D721Med (cell line): ENCODE measurements around the gene KCNJ1.

Source experiments
- DNase-seq: peaks from one replicate; pipeline ENCODE4 v3.0.0; 2011; ENCODE audit warnings: low spot score; ENCODE audit not compliant: insufficient read length
- FAIRE-seq: peaks from 2 replicates; lab custom pipeline; 2011; peaks lifted over from hg19 to GRCh38; lab: Jason Lieb, UNC
- CTCF ChIP-seq: IDR thresholded peaks from 2 replicates; pipeline ENCODE4 v1.5.1; 2012; ENCODE audit warnings: mild to moderate bottlenecking, control low read depth; ENCODE audit not compliant: insufficient read depth; ENCODE audit errors: missing control alignments

KCNJ1 gene

GRCh38 chr11:128860571-128861361 is 6.3 kb downstream of the KCNJ1 start:
- TF ChIP-seq CTCF: no peak
- no peak for DNase-seq
- no peak for FAIRE-seq

- FAIRE-seq: no peak
- DNase-seq: no peak
- peak; percentile 77 for TF ChIP-seq CTCF
Observed at GRCh38 chr11:128859563-128860441, 7.3 kb downstream of the KCNJ1 start.

- no peak for DNase-seq
- no peak for TF ChIP-seq CTCF
- FAIRE-seq: no peak
Observed at GRCh38 chr11:128857341-128857740, 9.8 kb downstream of the KCNJ1 start.

GRCh38 chr11:128856241-128856640 is 10.9 kb downstream of the KCNJ1 start:
- no peak for TF ChIP-seq CTCF
- FAIRE-seq: no peak

GRCh38 chr11:128854841-128855240 is 12.3 kb downstream of the KCNJ1 start:
- no peak for FAIRE-seq
- no peak for DNase-seq
- no peak for TF ChIP-seq CTCF

More at GRCh38 chr11:128856241-128856640, 10.9 kb downstream of the KCNJ1 start:
- DNase-seq: no peak

- DNase-seq (no peak), FAIRE-seq (no peak)
- no peak for TF ChIP-seq CTCF
Observed at GRCh38 chr11:128853559-128853958, 13.5 kb downstream of the KCNJ1 start.
